Measurements from ENCODE around the gene CD244. TPM values are rescaled to one million over a fixed set of nuclear protein-coding genes. Genes with fewer than 3 reads are reported as not detected.

CD244 gene
- total RNA-seq, 2 donors from 2014 or later = 0.73 to 1.4 TPM

DNA sequence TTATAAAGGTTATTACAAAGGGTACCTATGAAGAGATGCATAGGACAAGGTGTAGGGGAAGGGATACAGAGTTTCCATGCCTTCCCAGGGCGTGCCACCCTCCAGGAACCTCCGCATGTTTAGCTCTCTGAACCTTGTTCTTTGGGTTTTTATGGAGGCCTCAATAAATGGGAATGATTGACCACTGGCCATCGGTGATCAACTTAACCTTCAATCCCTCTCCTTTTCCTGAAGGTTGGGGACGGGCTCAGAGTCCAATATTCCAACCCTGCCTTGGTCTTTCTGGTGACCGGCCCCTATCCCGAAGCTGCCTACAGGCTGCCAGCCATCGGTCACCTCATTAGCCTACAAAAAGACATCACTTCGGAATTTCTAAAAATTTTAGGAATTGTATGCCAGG is 11.7 kb downstream of the CD244 start:
- Mint-ChIP-seq H3K4me1 (peaks cover 2% of the 10 kb centered on the region), H3K4me3 (no peak overlapping the region), H3K27ac (no peak overlapping the region), H3K27me3 (no peaks in the 10 kb centered on the region), H3K36me3 (ENCODE audit: low read depth) (no peaks in the 10 kb centered on the region)
- DNase-seq = no peak
- no peaks in the 10 kb centered on the region for H3K9me3 ChIP-seq (ENCODE audit: control insufficient read depth, low read length, poor library complexity, severe bottlenecking)
- ATAC-seq = no peak

DNA sequence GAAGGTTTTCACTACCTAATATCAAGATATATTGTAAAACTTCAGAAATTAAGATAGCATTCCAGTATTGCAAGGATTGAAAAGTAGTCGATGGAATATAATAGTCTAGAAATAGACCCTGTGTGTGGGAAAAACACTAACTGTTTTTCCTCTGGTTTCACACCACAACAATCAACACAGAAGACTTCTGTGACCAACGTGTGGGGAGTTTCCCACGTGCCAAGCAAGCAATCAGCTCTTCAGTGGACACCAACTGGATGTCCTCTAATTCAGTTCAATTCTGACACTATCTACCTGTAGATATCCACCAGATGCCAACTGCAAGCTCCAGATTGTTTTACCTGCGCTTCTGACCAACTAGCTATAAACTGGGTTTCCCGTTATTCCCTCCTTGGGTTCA is 12.1 kb downstream of the CD244 start:
- ATAC-seq = no peak
- no peak overlapping the region for H3K4me3 Mint-ChIP-seq
- DNase-seq = no peak
- peaks cover 2% of the 10 kb centered on the region for H3K4me1 Mint-ChIP-seq
- H3K27ac Mint-ChIP-seq = no peak overlapping the region
- H3K27me3 Mint-ChIP-seq = no peaks in the 10 kb centered on the region
- no peaks in the 10 kb centered on the region for H3K9me3 ChIP-seq (ENCODE audit: control insufficient read depth, low read length, poor library complexity, severe bottlenecking)
- no peaks in the 10 kb centered on the region for H3K36me3 Mint-ChIP-seq (ENCODE audit: low read depth)

DNA sequence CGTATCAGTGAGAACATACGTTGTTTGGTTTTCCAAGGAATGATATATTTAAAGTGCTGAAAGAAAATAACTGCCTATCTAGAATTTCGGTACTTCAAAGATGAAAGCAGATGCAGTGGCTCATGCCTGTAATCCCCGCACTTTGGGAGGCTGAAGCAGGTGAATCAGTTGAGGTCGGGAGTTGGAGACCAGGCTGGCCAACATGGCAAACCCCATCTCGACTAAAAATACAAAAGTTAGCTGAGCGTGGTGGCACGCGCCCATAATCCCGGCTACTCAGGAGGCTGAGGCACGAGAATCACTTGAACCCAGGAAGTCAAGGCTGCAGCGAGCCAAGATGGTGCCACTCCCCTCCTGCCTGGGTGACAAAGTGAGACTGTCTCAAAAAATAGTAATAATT is 16.4 kb downstream of the CD244 start:
- Mint-ChIP-seq H3K27ac (no peak overlapping the region), H3K36me3 (ENCODE audit: low read depth) (no peaks in the 10 kb centered on the region), H3K4me1 (peaks cover 9% of the 10 kb centered on the region), H3K27me3 (peaks cover 8% of the 10 kb centered on the region), H3K4me3 (no peak overlapping the region)
- DNase-seq = no peak
- H3K9me3 ChIP-seq (ENCODE audit: control insufficient read depth, low read length, poor library complexity, severe bottlenecking) = no peaks in the 10 kb centered on the region
- no peak for ATAC-seq

DNA sequence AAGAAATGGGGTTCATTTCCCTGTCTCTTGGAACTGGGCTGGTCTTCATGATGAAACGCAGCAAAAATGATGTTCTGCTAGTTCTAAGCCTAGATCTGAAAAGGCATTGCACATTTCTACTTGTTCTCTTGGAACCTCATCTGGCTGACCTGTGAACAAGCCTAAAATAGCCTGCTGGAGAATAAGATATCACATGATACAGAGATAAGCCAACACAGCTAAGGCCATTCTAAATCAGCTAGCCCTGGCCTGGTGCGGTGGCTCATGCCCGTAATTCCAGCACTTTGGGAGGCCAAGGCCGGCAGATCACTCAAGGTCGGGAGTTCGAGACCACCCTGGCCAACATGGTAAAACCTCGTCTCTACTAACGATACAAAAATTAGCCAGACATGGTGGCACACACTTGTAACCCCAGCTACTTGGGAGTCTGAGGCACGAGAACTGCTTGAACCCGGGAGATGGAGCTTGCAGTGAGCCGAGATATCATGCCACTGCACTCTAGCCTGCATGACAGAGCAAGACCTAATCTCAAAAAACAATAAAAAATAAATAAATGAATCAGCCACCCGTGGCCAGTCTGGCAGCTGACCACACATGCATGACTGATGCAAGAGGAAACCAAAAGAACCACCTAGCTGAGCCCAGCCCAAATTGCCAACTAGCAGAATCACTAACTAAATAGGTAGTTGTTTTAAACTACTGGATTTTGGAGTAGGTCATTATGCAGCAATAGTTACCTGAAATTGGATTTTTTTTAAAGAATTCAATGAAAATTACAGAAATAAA is 18.0 kb downstream of the CD244 start:
- no peak for DNase-seq
- no peak overlapping the region for H3K4me3 Mint-ChIP-seq
- no peaks in the 10 kb centered on the region for H3K36me3 Mint-ChIP-seq (ENCODE audit: low read depth)
- H3K4me1 Mint-ChIP-seq = peaks cover 10% of the 10 kb centered on the region
- peaks cover 8% of the 10 kb centered on the region for H3K27me3 Mint-ChIP-seq
- H3K27ac Mint-ChIP-seq = no peak overlapping the region
- no peaks in the 10 kb centered on the region for H3K9me3 ChIP-seq (ENCODE audit: control insufficient read depth, low read length, poor library complexity, severe bottlenecking)
- ATAC-seq = no peak

DNA sequence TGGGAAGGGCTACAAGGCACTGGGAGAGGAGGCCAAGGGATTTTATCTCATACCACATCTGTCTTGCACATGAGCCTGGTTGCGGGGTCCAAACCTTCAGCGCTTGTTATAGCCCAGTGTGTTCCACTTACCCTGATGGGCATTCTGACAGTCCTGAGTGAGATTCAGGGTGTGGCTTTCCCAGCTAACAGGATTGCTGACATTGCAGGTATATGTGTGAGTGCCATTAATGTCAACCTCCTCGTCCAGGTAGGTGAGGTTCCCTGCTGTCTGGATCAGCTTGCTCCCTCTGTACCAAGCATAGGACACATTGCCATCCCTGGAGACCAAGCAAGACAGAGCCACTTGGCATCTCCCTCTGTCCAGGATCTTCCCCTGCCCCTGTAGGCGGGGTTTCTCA is 21.6 kb downstream of the CD244 start:
- H3K4me1 Mint-ChIP-seq = peaks cover 36% of the 10 kb centered on the region
- ATAC-seq = no peak

DNA sequence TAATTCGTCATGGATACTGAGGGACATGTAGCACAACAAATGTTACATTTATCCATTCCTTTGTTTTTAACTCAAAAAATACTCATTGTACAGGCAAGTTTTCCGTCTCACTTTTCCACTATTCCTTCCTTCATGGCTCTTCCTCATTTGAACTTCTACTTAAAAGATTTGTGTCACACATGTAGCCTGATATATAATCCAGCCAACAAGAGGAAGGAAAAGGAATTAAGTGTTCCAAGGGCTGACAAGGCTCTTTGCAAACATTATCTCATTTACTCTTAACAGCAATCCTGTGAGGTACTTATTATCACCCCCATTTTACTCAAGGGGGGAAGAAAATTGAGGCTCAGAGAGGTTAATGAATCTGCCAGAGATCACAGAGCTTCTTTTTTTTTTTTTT is 22.9 kb downstream of the CD244 start:
- ATAC-seq (no peak), DNase-seq (no peak)
- peak overlapping the region; percentile 37 for H3K27ac Mint-ChIP-seq
- peaks cover 42% of the 10 kb centered on the region for H3K4me1 Mint-ChIP-seq
- no peak overlapping the region for H3K4me3 Mint-ChIP-seq
- no peaks in the 10 kb centered on the region for H3K36me3 Mint-ChIP-seq (ENCODE audit: low read depth)
- no peaks in the 10 kb centered on the region for H3K9me3 ChIP-seq (ENCODE audit: control insufficient read depth, low read length, poor library complexity, severe bottlenecking)
- peaks cover 8% of the 10 kb centered on the region for H3K27me3 Mint-ChIP-seq

More for the DNA sequence above, 21.6 kb downstream of the CD244 start:
- Mint-ChIP-seq H3K27me3 (peaks cover 8% of the 10 kb centered on the region), H3K27ac (no peak overlapping the region), H3K36me3 (ENCODE audit: low read depth) (no peaks in the 10 kb centered on the region), H3K4me3 (no peak overlapping the region)
- no peak for DNase-seq
- no peaks in the 10 kb centered on the region for H3K9me3 ChIP-seq (ENCODE audit: control insufficient read depth, low read length, poor library complexity, severe bottlenecking)

DNA sequence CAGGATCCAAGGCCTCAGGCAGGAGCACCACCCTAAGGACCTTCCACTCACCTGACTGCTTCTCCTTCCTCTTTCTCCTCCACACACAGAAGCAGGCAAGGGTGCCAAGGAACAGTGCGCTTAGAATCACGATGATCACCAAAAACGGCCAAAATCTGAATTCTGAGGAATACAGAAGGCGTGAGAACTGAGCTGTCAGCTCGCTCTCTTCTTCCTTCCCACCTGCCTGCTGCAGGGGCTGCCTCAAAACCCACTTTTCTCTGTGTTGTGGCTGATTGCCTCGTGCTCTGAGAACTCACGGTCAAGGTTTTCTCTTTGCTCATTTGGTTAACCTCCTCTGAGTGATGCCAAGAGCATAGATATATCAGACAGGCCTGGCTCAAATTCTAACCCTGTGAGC is 23.8 kb downstream of the CD244 start:
- ATAC-seq = no peak
- DNase-seq = no peak
- Mint-ChIP-seq H3K4me1 (peaks cover 45% of the 10 kb centered on the region), H3K36me3 (ENCODE audit: low read depth) (no peaks in the 10 kb centered on the region), H3K27ac (peak overlapping the region; percentile 82), H3K4me3 (peak overlapping the region; percentile 74), H3K27me3 (peaks cover 8% of the 10 kb centered on the region)
- no peaks in the 10 kb centered on the region for H3K9me3 ChIP-seq (ENCODE audit: control insufficient read depth, low read length, poor library complexity, severe bottlenecking)

DNA sequence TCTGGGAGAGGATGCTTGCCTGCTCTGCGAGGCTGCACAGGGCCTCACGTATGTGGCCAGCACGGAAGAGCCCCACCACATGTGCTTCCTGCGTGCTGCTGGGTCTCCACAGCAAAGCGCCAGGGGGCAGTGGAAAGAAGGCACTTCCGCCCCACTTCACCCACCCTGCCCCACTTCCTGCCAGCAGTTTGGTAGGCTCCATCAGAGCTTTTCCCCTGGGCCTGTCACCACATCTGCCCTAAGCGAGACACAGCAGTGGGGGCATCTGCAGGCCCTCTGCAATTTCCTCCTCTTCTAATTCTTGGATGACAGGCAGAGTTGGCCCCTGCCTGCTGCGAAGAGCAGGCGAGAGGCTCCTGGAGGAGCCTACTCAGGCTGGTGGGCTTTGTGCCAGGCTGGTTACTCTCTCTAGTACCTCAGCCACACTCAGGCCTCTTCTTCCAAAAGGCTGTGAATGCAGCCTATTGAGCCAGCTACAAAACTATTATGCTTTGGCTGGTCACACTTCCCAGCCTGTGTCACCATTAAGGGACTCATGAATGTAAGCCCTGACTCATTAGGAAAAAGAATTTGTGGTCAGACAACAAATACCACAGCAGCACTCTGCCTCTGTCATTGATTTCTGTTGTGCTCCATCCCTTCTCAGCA is 25.0 kb downstream of the CD244 start:
- Mint-ChIP-seq H3K4me3 (peak overlapping the region; percentile 74), H3K27me3 (no peaks in the 10 kb centered on the region), H3K4me1 (peaks cover 53% of the 10 kb centered on the region), H3K27ac (peak overlapping the region; percentile 82), H3K36me3 (ENCODE audit: low read depth) (no peaks in the 10 kb centered on the region)
- H3K9me3 ChIP-seq (ENCODE audit: control insufficient read depth, low read length, poor library complexity, severe bottlenecking) = no peaks in the 10 kb centered on the region
- ATAC-seq (peak; percentile 98), DNase-seq (peak; percentile 63 to 72 (median 69))

DNA sequence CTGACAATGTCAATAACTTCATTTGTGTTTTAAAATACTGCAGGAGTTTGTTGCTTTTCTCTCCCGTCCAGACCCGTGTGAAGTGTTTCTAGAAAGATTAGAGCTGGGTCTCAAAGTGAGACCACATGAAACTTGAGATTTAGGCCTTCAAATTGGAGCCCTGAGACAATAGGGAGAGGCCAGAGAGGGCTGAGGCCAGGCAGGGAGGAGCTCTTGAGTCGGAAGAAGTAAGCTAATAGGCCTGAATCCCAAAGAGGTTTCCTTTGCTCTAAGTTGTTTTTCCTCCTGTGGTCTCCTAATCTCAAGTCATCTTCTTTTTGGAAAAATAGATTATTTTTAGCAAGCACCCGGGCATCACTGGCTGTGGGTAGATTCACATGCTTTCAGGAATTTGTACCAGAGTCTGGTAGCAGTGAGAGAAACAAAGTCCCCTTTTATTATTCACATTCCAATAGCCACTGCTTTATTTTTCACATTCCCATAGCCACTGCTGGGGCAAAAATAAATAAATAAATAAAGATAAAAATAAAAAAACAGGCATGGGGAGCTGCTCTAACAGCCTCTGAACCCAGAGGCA is 25.6 kb downstream of the CD244 start:
- H3K4me3 Mint-ChIP-seq = peak overlapping the region; percentile 72

DNA sequence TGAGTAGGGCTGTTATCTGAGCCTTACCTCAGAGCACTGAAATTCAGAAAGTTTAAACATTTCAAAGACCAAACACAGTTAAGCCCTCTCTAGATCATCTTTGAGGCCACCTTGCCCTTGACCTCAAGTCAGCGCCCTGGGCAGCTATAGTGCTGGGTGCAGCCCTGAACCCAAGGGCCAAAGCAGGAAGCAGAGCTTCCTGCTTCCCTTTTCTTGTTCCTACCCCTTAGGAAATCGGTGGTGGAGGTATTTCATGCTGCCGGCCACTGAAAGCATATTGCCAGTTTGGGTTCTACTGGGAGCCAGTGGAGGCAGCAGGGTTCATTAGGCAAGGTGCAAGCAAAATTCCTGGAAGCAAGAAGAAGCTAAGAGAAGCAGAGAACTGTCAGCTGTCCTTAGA is 26.1 kb downstream of the CD244 start:
- H3K9me3 ChIP-seq (ENCODE audit: control insufficient read depth, low read length, poor library complexity, severe bottlenecking) = no peaks in the 10 kb centered on the region
- H3K36me3 Mint-ChIP-seq (ENCODE audit: low read depth) = no peaks in the 10 kb centered on the region
- peaks cover 50% of the 10 kb centered on the region for H3K4me1 Mint-ChIP-seq
- H3K27me3 Mint-ChIP-seq = no peaks in the 10 kb centered on the region
- peak overlapping the region; percentile 72 for H3K4me3 Mint-ChIP-seq
- no peak for ATAC-seq
- H3K27ac Mint-ChIP-seq = peak overlapping the region; percentile 93
- no peak for DNase-seq

More for the DNA sequence above, 25.6 kb downstream of the CD244 start:
- no peaks in the 10 kb centered on the region for H3K9me3 ChIP-seq (ENCODE audit: control insufficient read depth, low read length, poor library complexity, severe bottlenecking)
- peaks cover 53% of the 10 kb centered on the region for H3K4me1 Mint-ChIP-seq
- H3K36me3 Mint-ChIP-seq (ENCODE audit: low read depth) = no peaks in the 10 kb centered on the region
- ATAC-seq = no peak
- no peak for DNase-seq
- H3K27me3 Mint-ChIP-seq = no peaks in the 10 kb centered on the region
- H3K27ac Mint-ChIP-seq = peak overlapping the region; percentile 93

DNA sequence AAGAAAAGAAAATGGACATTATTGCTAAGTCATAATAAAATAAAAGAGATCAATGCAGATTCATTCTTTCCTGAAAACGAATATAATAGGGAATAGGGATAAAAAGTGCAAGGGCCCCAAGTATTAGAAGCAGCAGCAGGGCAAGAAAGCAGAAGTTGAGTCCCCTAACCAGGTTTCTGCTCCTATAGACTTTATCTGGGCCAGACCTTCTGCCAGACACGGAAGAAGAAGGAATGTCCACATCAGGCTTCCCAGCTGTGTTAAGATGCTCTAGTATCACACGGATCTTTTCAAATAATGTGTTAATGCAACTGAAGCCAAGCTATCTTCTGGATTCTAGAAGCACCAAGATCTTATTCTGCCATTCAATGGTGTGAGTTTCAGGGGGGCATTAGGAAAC is 26.9 kb downstream of the CD244 start:
- H3K9me3 ChIP-seq (ENCODE audit: control insufficient read depth, low read length, poor library complexity, severe bottlenecking) = no peaks in the 10 kb centered on the region
- Mint-ChIP-seq H3K4me1 (peaks cover 52% of the 10 kb centered on the region), H3K27ac (peak overlapping the region; percentile 93), H3K27me3 (no peaks in the 10 kb centered on the region), H3K4me3 (peak overlapping the region; percentile 71), H3K36me3 (ENCODE audit: low read depth) (no peaks in the 10 kb centered on the region)
- DNase-seq (no peak), ATAC-seq (no peak)

DNA sequence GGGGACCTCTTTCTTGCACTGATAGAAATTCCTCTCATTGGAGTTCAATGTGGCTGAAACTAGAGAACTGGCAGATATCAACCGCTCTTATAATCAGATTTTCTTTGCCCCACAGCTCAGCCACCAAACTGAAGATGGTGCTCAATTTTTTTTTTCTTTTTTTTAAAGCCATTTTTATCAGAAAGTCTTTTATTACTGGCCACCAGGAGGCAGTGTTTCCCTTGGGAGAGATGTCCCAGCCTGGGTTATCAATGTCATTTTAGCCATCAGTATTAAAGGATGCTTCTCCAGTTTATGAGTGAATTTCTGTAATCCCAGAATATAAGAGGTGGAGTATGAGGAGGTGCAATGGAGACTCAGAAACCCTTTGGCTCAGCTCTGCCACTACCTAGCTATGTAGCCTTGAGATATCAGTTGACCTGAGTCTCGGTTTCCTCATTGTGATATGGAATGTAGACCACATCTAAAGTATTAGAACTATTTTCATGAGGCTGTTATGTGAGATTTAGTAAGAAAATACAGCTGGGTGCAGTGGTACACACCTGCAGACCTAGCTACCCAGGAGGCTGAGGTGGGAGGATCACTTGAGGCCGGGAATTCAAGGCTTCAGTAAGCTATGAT is 27.6 kb downstream of the CD244 start:
- Mint-ChIP-seq H3K4me1 (peaks cover 56% of the 10 kb centered on the region), H3K4me3 (no peak overlapping the region), H3K36me3 (ENCODE audit: low read depth) (no peaks in the 10 kb centered on the region), H3K27ac (peak overlapping the region; percentile 93), H3K27me3 (no peaks in the 10 kb centered on the region)
- H3K9me3 ChIP-seq (ENCODE audit: control insufficient read depth, low read length, poor library complexity, severe bottlenecking) = no peaks in the 10 kb centered on the region
- DNase-seq = peak in 1 of 3 donors; percentile 45
- no peak for ATAC-seq
